MM.1S (cell line): ENCODE measurements around the gene FXR2.

Experiments
- EZH2phosphoT487 ChIP-seq: fragments of 300-600 bp; sonication (generic); IDR thresholded peaks from 2 replicates; pipeline ENCODE4 v1.6.1; 2018; ENCODE audit warnings: antibody characterized with exemption, low read length
- TF ChIP-seq, protein P1 (sequence below): fragments of 300-600 bp; sonication (generic); IDR thresholded peaks from 2 replicates; pipeline ENCODE4 v1.5.1; 2016; ENCODE audit warnings: antibody characterized with exemption, low read length, mixed read lengths

DNA sequence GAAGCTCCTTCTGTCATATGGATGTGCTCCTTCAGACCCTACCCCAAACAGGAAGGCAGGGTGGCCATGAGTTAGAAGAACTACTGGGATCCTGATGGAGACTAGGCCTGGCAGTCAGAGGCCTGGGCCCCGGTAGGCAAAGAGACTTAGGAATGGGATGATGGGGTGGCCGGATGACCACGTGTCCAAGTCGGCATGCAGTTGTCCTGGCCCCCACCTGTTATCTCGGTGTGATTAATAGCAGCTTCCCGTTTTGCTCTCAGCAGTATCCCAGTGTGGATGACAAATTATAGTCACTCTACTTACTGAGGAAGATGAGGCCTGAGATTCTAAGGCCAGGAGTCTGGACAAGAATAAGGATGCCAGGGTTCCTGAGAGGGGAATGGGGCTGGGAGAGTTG lies 64.4 kb downstream of the FXR2 start:
- TF ChIP-seq, protein P1, sequence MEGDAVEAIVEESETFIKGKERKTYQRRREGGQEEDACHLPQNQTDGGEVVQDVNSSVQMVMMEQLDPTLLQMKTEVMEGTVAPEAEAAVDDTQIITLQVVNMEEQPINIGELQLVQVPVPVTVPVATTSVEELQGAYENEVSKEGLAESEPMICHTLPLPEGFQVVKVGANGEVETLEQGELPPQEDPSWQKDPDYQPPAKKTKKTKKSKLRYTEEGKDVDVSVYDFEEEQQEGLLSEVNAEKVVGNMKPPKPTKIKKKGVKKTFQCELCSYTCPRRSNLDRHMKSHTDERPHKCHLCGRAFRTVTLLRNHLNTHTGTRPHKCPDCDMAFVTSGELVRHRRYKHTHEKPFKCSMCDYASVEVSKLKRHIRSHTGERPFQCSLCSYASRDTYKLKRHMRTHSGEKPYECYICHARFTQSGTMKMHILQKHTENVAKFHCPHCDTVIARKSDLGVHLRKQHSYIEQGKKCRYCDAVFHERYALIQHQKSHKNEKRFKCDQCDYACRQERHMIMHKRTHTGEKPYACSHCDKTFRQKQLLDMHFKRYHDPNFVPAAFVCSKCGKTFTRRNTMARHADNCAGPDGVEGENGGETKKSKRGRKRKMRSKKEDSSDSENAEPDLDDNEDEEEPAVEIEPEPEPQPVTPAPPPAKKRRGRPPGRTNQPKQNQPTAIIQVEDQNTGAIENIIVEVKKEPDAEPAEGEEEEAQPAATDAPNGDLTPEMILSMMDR, result no peak
- no peak for TF ChIP-seq EZH2phosphoT487
